H1 (cell line): ENCODE results near the gene PHKG2. TPM values are rescaled to one million over a fixed set of nuclear protein-coding genes. Genes with fewer than 3 reads are reported as not detected.
"Not testable (repeated sequence)": the region's sequence is repeated elsewhere in the genome, so short reads cannot be mapped to it uniquely, and the experiment has no call there.

Experiments used
- CTCF ChIA-PET: fragments of 300-600 bp; sonication (Branson Sonifier 250); formaldehyde crosslinking; loops from one replicate; lab custom pipeline; 2021; ENCODE audit not compliant: partially characterized antibody; lab: Charles Lee
- POLR2A ChIA-PET: fragments of 300-600 bp; sonication (Branson Sonifier 250); formaldehyde crosslinking; loops from one replicate; lab custom pipeline; 2021; ENCODE audit warnings: inconsistent platforms; ENCODE audit not compliant: partially characterized antibody; lab: Charles Lee
- DNase-seq, 2 experiments: peaks; one replicate each; pipeline versions ENCODE4 v3.0.0 to v3.0.0-alpha.2; 2010 to 2022; ENCODE audit warnings: low spot score in 2 of 2, low read depth in 1 of 2, mixed read lengths in 1 of 2
- FAIRE-seq: peaks from 2 replicates; lab custom pipeline; 2011; peaks lifted over from hg19 to GRCh38; lab: Jason Lieb, UNC
- H2AFZ ChIP-seq: 2 replicates; pipeline ENCODE4 v1.8.1; 2012; ENCODE audit warnings: low read length, inconsistent platforms
- H2AK5ac ChIP-seq: 2 replicates; pipeline ENCODE4 v1.6.1; 2013; ENCODE audit warnings: low read depth, low read length
- H2BK120ac ChIP-seq: replicated peaks from 2 replicates; pipeline ENCODE3; 2013; ENCODE audit warnings: low read depth, low read length, inconsistent platforms
- H2BK12ac ChIP-seq: 2 replicates; pipeline ENCODE4 v1.6.1; 2013; ENCODE audit warnings: low read depth, low read length
- H2BK15ac ChIP-seq: 2 replicates; pipeline ENCODE4 v1.6.1; 2013; ENCODE audit warnings: low read length
- H2BK20ac ChIP-seq: 2 replicates; pipeline ENCODE4 v1.6.1; 2013; ENCODE audit warnings: low read length
- H2BK5ac ChIP-seq: 2 replicates; pipeline ENCODE4 v1.6.1; 2013; ENCODE audit warnings: low read depth, low read length
- H3K14ac ChIP-seq: 2 replicates; pipeline ENCODE4 v1.6.1; 2013; ENCODE audit warnings: inconsistent platforms; ENCODE audit not compliant: insufficient read length
- H3K18ac ChIP-seq: 2 replicates; pipeline ENCODE4 v1.6.1; 2013; ENCODE audit warnings: low read length; ENCODE audit errors: extremely low read depth
- H3K23ac ChIP-seq: 2 replicates; pipeline ENCODE4 v1.6.1; 2013; ENCODE audit warnings: inconsistent platforms; ENCODE audit not compliant: insufficient read length
- H3K23me2 ChIP-seq: 2 replicates; pipeline ENCODE4 v1.6.1; 2013; ENCODE audit warnings: low read depth, low read length
- H3K27ac ChIP-seq: 2 replicates; pipeline ENCODE4 v1.6.1; 2011; ENCODE audit warnings: low read depth, low read length, inconsistent platforms
- H3K27me3 ChIP-seq, 4 experiments: replicated peaks in 1 of 4; 1 replicate in 1 of 4; 2 replicates in 3 of 4; pipeline versions ENCODE4 v1.6.1 to v1.8.1; 2011 to 2013; ENCODE audit warnings: low read length in 3 of 4, mild to moderate bottlenecking in 3 of 4, inconsistent platforms in 2 of 4, mixed read lengths in 2 of 4, moderate library complexity in 1 of 4; ENCODE audit not compliant: control insufficient read depth in 3 of 4, insufficient read depth in 3 of 4; ENCODE audit errors: extremely low read depth in 1 of 4
- H3K36me3 ChIP-seq, 4 experiments: 2 replicates each; pipeline versions ENCODE4 v1.6.1 to v1.8.1; 2011 to 2013; ENCODE audit warnings: mild to moderate bottlenecking in 4 of 4, low read length in 3 of 4, moderate library complexity in 2 of 4, control low read depth in 1 of 4, inconsistent platforms in 1 of 4; ENCODE audit not compliant: insufficient read depth in 4 of 4, control insufficient read depth in 2 of 4
- H3K4ac ChIP-seq: replicated peaks from 2 replicates; pipeline ENCODE3; 2013; ENCODE audit warnings: low read length, low read depth, mixed read lengths, inconsistent platforms; ENCODE audit not compliant: insufficient read length
- H3K4me1 ChIP-seq, 4 experiments: replicated peaks in 1 of 4; 1 replicate in 1 of 4; 2 replicates in 3 of 4; pipeline versions ENCODE4 v1.6.1 to v1.8.1; 2011 to 2013; ENCODE audit warnings: low read length in 3 of 4, inconsistent platforms in 2 of 4, mixed read lengths in 1 of 4; ENCODE audit not compliant: insufficient read depth in 4 of 4, control insufficient read depth in 3 of 4
- H3K4me2 ChIP-seq, 2 experiments: 2 replicates each; pipeline versions ENCODE4 v1.6.1 to v1.8.1; 2011 to 2013; ENCODE audit warnings: low read depth in 2 of 2, low read length in 2 of 2, control low read depth in 1 of 2, inconsistent platforms in 1 of 2, mild to moderate bottlenecking in 1 of 2; ENCODE audit not compliant: insufficient read depth in 1 of 2
- H3K4me3 ChIP-seq, 4 experiments: fragments of 200-600, 300-600 bp in 1 of 4; sonication (generic), shearing (Covaris generic), sonication (Bioruptor Twin) in 1 of 4; 2 replicates each; pipeline versions ENCODE4 v1.5.1 to v1.8.1; 2011 to 2016; ENCODE audit warnings: low read length in 4 of 4, low read depth in 3 of 4, control low read depth in 2 of 4, inconsistent platforms in 2 of 4, mild to moderate bottlenecking in 2 of 4, mixed read lengths in 1 of 4, moderate library complexity in 1 of 4; ENCODE audit not compliant: insufficient read depth in 2 of 4; ENCODE audit errors: extremely low read depth in 1 of 4
- H3K56ac ChIP-seq: replicated peaks from 2 replicates; pipeline ENCODE3; 2013; ENCODE audit warnings: low read depth, mild to moderate bottlenecking, mixed read lengths, low read length, inconsistent platforms; ENCODE audit not compliant: insufficient read length
- H3K79me1 ChIP-seq: 2 replicates; pipeline ENCODE4 v1.6.1; 2013; ENCODE audit warnings: low read depth, low read length, control low read depth
- H3K79me2 ChIP-seq, 2 experiments: 2 replicates each; pipeline versions ENCODE4 v1.6.1 to v1.8.1; 2012 to 2013; ENCODE audit warnings: low read length in 2 of 2, mild to moderate bottlenecking in 2 of 2, inconsistent platforms in 1 of 2; ENCODE audit not compliant: insufficient read depth in 2 of 2, control insufficient read depth in 1 of 2
- H3K9ac ChIP-seq, 4 experiments: replicated peaks in 1 of 4; 1 replicate in 1 of 4; 2 replicates in 3 of 4; pipeline versions ENCODE4 v1.6.1 to v1.8.1; 2011 to 2013; ENCODE audit warnings: low read depth in 3 of 4, low read length in 3 of 4, control low read depth in 2 of 4, mild to moderate bottlenecking in 2 of 4, moderate library complexity in 2 of 4, inconsistent platforms in 1 of 4; ENCODE audit errors: extremely low read depth in 1 of 4
- H3K9me3 ChIP-seq, 2 experiments: 2 replicates each; pipeline versions ENCODE4 v1.6.1 to v1.8.1; 2012 to 2013; ENCODE audit warnings: mild to moderate bottlenecking in 2 of 2, moderate library complexity in 2 of 2, control low read depth in 1 of 2, inconsistent platforms in 1 of 2, low read depth in 1 of 2, low read length in 1 of 2, mixed read lengths in 1 of 2; ENCODE audit not compliant: insufficient read depth in 2 of 2
- H4K20me1 ChIP-seq, 2 experiments: replicated peaks in 1 of 2; 2 replicates each; pipeline versions ENCODE3 to v1.8.1; 2011 to 2013; ENCODE audit warnings: inconsistent platforms in 2 of 2, low read length in 2 of 2, mild to moderate bottlenecking in 1 of 2; ENCODE audit not compliant: insufficient read depth in 2 of 2, control insufficient read depth in 1 of 2
- H4K5ac ChIP-seq: 2 replicates; pipeline ENCODE4 v1.6.1; 2013; ENCODE audit warnings: low read length, low read depth, mixed read lengths, inconsistent platforms; ENCODE audit not compliant: insufficient read length
- H4K8ac ChIP-seq: 2 replicates; pipeline ENCODE4 v1.8.0; 2013; ENCODE audit warnings: mild to moderate bottlenecking, moderate library complexity, low read length, inconsistent platforms; ENCODE audit not compliant: insufficient read depth; ENCODE audit errors: extremely low read depth
- H4K91ac ChIP-seq: replicated peaks from 2 replicates; pipeline ENCODE3; 2013; ENCODE audit warnings: low read length, mixed read lengths, inconsistent platforms; ENCODE audit not compliant: insufficient read length
- WGBS, 2 experiments: shearing (Covaris generic) in 1 of 2; methylation state at CpG; one replicate each; pipeline versions ENCODE4 v1.1.6 to v1.1.7; 2013 to 2015; ENCODE audit warnings: low lambda C conversion rate in 2 of 2, mixed read lengths in 2 of 2, inconsistent platforms in 1 of 2, low coverage in 1 of 2, missing lambda C conversion rate in 1 of 2; ENCODE audit not compliant: insufficient replicate concordance in 2 of 2, insufficient coverage in 1 of 2, insufficient read length in 1 of 2; ENCODE audit errors: extremely low coverage in 1 of 2, missing lambda C conversion rate in 1 of 2; 5-methylcytosine and 5-hydroxymethylcytosine counted together
- polyA plus RNA-seq, 7 experiments: library from polyadenylated mRNA; depleted of rRNA in 3 of 7; stranded (reverse) in 5 of 7; unstranded in 2 of 7; fragments of >200 nt in 5 of 7; fragments of 200-250 nt in 2 of 7; gene quantifications; 1 replicate in 5 of 7; 2 replicates in 1 of 7; 4 replicates in 1 of 7; pipeline versions ENCODE4 v1.2.1 to v1.2.3, GENCODE V29; 2011 to 2013; ENCODE audit warnings: missing spikeins in 2 of 7, mixed read lengths in 2 of 7
- total RNA-seq: library from RNA; stranded (reverse); fragmentation: NEBNext Ultra II Directional; extraction: Animal tissue kit (Norgen Biotek cat#: 25700); gene quantifications from 2 replicates; pipeline ENCODE4 v1.2.1, GENCODE V29; 2021

The PHKG2 gene
- total and polyA plus RNA-seq, 2 of the 8 experiments (the other 6 are each of a cell fraction or from before 2014, with no cell fraction given) = 36.0 to 53.4 TPM

DNA sequence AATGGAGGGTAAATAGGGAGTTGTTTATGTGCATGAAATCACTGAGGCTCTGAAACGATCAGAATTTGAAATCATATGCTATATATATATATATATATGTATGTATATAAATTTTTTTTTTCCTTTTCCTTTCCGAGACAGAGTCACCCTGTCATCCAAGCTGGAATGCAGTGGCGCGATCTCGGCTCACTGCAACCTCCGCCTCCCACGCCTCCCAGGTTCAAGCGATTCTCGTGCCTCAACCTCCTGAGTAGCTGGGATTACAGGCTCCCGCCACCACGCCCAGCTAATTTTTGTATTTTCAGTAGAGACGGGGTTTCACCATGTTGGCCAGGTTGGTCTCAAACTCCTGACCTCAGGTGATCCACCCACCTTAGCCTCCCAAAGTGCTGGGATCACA is 45.2 kb upstream of the PHKG2 start:
- H3K4me3 ChIP-seq, H3K9me3 ChIP-seq, H3K18ac ChIP-seq, H4K91ac ChIP-seq, H3K23me2 ChIP-seq, H4K8ac ChIP-seq, H2AFZ ChIP-seq, H3K4ac ChIP-seq, H3K56ac ChIP-seq, H2BK120ac ChIP-seq, H3K9ac ChIP-seq, H2BK5ac ChIP-seq, H2BK12ac ChIP-seq, H3K23ac ChIP-seq, CTCF ChIA-PET, DNase-seq, H3K27ac ChIP-seq, H3K27me3 ChIP-seq, H3K4me1 ChIP-seq, H3K79me1 ChIP-seq, H3K14ac ChIP-seq, H4K5ac ChIP-seq, H2AK5ac ChIP-seq, FAIRE-seq, H2BK15ac ChIP-seq, H2BK20ac ChIP-seq, H3K4me2 ChIP-seq: not testable (repeated sequence)
- peaks cover 7 to 17% of the 10 kb centered on the region in 2 experiments for H4K20me1 ChIP-seq
- POLR2A ChIA-PET = interaction anchor here (0.9 to 4.7 kb wide), 5 partner anchors 8 to 45 kb away, joined by 3 to 25 read pairs (median 4); partner anchors contain the start of gene PHKG2
- H3K36me3 ChIP-seq = peaks cover 26 to 57% (median 53%) of the 10 kb centered on the region in 4 experiments
- peaks cover 0 to 27% of the 10 kb centered on the region in 2 experiments; a peak in 3 of 4 replicates for H3K79me2 ChIP-seq
- 90% methylated on average over 12 of the region's 12 CpGs; no CpG with 5 or more reads in 1 of the 2 experiments for WGBS, 2 experiments
